A673 (cell line): ENCODE measurements around the gene KLHL35. TPM values are rescaled to one million over a fixed set of nuclear protein-coding genes. Genes with fewer than 3 reads are reported as not detected.

ENCODE experiments used
- Bru-seq: library from RNA; stranded (reverse); fragments of 400-500 nt; gene quantifications from one replicate; lab custom pipeline; 2021; lab: Mats Ljungman, UMichigan
- BruChase-seq, 2 experiments: library from RNA; stranded (reverse); fragments of 400-500 nt; gene quantifications; one replicate each; lab custom pipeline; 2021; lab: Mats Ljungman, UMichigan
- BruUV-seq: library from RNA; stranded (reverse); fragments of 400-500 nt; replicated peaks from 2 replicates; lab custom pipeline; 2021; lab: Mats Ljungman, UMichigan
- CTCF ChIA-PET: fragments of 300-600 bp; sonication (Branson Sonifier 250); formaldehyde crosslinking; loops from one replicate; lab custom pipeline; 2022; ENCODE audit warnings: antibody characterized with exemption; lab: Charles Lee
- POLR2A ChIA-PET: fragments of 300-600 bp; sonication (Branson Sonifier 250); formaldehyde crosslinking; loops from one replicate; lab custom pipeline; 2022; ENCODE audit warnings: antibody characterized with exemption; ENCODE audit not compliant: low non-redundant PET; lab: Charles Lee
- DNase-seq: peaks from one replicate; pipeline ENCODE4 v3.0.0-alpha.2; 2015; ENCODE audit warnings: low spot score
- H3K27ac ChIP-seq: fragments of 200-600 bp; sonication (generic); 2 replicates; pipeline ENCODE4 v1.5.1; 2016; ENCODE audit warnings: mixed run types, low read depth, mild to moderate bottlenecking, mixed read lengths, antibody characterized with exemption, low read length; ENCODE audit not compliant: poor library complexity, severe bottlenecking
- H3K27me3 ChIP-seq: fragments of 200-600 bp; sonication (generic); replicated peaks from 2 replicates; pipeline ENCODE4 v1.6.1; 2017; ENCODE audit warnings: mixed run types, low read depth, mild to moderate bottlenecking, mixed read lengths, antibody characterized with exemption, low read length; ENCODE audit not compliant: insufficient read depth, poor library complexity
- H3K36me3 ChIP-seq: fragments of 200-600 bp; sonication (generic); 2 replicates; pipeline ENCODE4 v1.6.1; 2016; ENCODE audit warnings: mixed run types, mild to moderate bottlenecking, mixed read lengths, antibody characterized with exemption, low read length; ENCODE audit not compliant: insufficient read depth, poor library complexity, severe bottlenecking
- H3K4me1 ChIP-seq: fragments of 200-600 bp; sonication (generic); 2 replicates; pipeline ENCODE4 v1.6.1; 2017; ENCODE audit warnings: mixed run types, mild to moderate bottlenecking, mixed read lengths, antibody characterized with exemption, low read length; ENCODE audit not compliant: insufficient read depth, poor library complexity, severe bottlenecking
- H3K4me3 ChIP-seq: fragments of 200-600 bp; sonication (generic); 2 replicates; pipeline ENCODE4 v1.5.1; 2016; ENCODE audit warnings: low read depth, mixed run types, mild to moderate bottlenecking, mixed read lengths, low read length; ENCODE audit not compliant: poor library complexity, severe bottlenecking
- H3K9me3 ChIP-seq: fragments of 200-600 bp; sonication (generic); 2 replicates; pipeline ENCODE4 v1.6.1; 2016; ENCODE audit warnings: mixed run types, low read depth, mild to moderate bottlenecking, mixed read lengths, antibody characterized with exemption, low read length; ENCODE audit not compliant: poor library complexity, severe bottlenecking
- EZH2 ChIP-seq: fragments of 200-600 bp; sonication (generic); IDR thresholded peaks from 2 replicates; pipeline ENCODE4 v1.6.1; 2017; ENCODE audit warnings: borderline replicate concordance, low read depth, mild to moderate bottlenecking, mixed read lengths, antibody characterized with exemption, low read length; ENCODE audit not compliant: poor library complexity, severe bottlenecking
- intact Hi-C: fragments of 100-400 bp; cut with micrococcal nuclease; formaldehyde crosslinking; loops from one replicate; pipeline ENCODE4 v1.10.0; 2022; ENCODE audit not compliant: unreplicated experiment
- long read RNA-seq: library from polyadenylated mRNA; stranded (forward); transcript quantifications from one replicate; pipeline ENCODE4 v2.0.0, GENCODE V29; 2022
- total RNA-seq: library from RNA; stranded (reverse); gene quantifications from 2 replicates; pipeline ENCODE4 v1.2.3, GENCODE V29; 2021
- TF ChIP-seq, protein P1 (sequence below): fragments of 300-800, 200-600 bp; sonication (generic); conservative IDR thresholded peaks from 2 replicates; pipeline ENCODE4 v1.5.1; 2017; ENCODE audit warnings: low read depth, mild to moderate bottlenecking, antibody characterized with exemption, low read length, moderate library complexity, mixed read lengths

The KLHL35 gene, protein sequence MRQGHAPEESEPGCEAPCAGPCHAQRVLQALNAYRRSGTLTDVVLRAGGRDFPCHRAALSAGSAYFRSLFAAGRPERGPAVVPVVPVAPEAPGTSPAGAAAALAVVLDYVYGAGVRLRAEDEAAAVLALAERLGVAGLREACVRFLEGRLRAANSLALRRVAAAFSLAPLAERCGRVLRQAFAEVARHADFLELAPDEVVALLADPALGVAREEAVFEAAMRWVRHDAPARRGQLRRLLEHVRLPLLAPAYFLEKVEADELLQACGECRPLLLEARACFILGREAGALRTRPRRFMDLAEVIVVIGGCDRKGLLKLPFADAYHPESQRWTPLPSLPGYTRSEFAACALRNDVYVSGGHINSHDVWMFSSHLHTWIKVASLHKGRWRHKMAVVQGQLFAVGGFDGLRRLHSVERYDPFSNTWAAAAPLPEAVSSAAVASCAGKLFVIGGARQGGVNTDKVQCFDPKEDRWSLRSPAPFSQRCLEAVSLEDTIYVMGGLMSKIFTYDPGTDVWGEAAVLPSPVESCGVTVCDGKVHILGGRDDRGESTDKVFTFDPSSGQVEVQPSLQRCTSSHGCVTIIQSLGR
- total RNA-seq = 0.88 and 1.1 TPM in 2 replicates
- percentile 27 among the genes with signal in this experiment for Bru-seq, nascent RNA
- percentile 26 among the genes with signal in this experiment for BruChase-seq, experiment 1, labeled RNA remaining after a 2-hour chase
- BruChase-seq, experiment 2, labeled RNA remaining after a 6-hour chase = percentile 32 among the genes with signal in this experiment
- long read RNA-seq, partial matches to known transcripts = 0 of 1 reads
- long read RNA-seq, other reads (novel, unspliced or antisense) = 0 of 1 reads

DNA sequence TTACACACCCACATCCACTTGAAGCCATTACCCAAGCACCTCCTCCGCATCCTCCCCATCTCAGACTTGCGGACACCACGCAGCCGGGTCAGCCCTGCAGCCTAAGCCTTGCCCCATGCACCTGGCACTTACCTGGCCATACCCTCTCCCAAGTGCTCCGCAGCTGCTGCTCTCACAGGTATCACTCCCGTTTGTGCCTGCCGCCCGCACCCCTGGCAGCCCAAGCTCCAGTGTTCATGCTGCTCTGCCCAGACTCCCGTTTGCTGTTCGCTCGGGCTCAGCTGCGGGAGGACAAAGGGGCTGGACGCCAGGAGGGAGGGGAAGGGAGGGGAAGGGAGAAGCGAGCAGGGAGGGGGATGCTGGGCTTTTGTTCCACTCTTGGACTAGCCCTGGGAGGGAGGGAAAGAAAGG lies at the start of gene KLHL35:
Gene KLHL35, minus strand, starts transcription at position 293 of the 411 bp plus-strand sequence. CDS start 2,574 bp downstream, outside the sequence.
- Histone ChIP-seq H3K9me3 (peaks cover 6% of the 10 kb centered on the region), H3K4me3 (no peak within 1 kb of the TSS), H3K36me3 (no peaks in the 10 kb centered on the region), H3K27ac (no peak within 1 kb of the TSS), H3K4me1 (peaks cover 12% of the 10 kb centered on the region), H3K27me3 (peaks cover 44% of the 10 kb centered on the region)
- DNase-seq = no peak
- ChIA-PET POLR2A (interaction anchor here (0.7 kb wide), 1 partner anchor 32 kb away, joined by 15 read pairs; no protein-coding TSS in a partner anchor), CTCF (no interaction called here)
- intact Hi-C loops = no loop called here
- no TSS peak for BruUV-seq
- TF ChIP-seq, protein P1, sequence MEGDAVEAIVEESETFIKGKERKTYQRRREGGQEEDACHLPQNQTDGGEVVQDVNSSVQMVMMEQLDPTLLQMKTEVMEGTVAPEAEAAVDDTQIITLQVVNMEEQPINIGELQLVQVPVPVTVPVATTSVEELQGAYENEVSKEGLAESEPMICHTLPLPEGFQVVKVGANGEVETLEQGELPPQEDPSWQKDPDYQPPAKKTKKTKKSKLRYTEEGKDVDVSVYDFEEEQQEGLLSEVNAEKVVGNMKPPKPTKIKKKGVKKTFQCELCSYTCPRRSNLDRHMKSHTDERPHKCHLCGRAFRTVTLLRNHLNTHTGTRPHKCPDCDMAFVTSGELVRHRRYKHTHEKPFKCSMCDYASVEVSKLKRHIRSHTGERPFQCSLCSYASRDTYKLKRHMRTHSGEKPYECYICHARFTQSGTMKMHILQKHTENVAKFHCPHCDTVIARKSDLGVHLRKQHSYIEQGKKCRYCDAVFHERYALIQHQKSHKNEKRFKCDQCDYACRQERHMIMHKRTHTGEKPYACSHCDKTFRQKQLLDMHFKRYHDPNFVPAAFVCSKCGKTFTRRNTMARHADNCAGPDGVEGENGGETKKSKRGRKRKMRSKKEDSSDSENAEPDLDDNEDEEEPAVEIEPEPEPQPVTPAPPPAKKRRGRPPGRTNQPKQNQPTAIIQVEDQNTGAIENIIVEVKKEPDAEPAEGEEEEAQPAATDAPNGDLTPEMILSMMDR = no peak
- no peak for TF ChIP-seq EZH2

DNA sequence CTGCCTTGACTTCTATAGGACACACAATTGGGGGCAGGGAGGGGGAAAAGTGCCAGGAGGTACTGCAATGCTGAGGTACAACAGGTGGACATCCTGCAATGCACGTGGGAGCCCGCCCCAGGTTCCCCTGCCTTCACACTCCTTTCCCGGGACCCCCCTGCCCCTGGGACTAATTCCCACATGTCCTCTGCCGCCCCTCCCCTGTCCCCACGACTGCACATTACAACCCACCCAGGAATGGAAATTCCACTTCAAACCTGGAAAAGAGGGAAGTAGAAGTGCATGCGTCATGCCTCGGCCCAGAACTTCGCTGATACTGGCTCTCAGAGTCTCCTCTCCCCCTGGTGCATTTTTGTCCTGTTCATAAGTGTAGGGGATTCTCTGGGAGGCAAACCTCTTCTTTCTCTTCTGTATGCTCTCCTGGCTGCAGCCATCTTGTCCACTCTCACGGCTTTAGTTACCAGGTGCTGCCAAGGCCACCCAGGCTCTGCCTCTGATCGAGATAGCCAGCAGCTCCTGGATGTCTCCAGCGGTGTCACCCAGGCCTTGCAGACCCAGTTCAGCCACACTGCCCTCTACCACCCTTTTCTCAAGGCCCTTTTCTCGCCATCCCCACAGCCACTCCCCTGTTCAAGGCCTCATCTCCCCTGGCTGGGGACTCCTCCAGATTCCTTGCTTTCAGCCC lies 49.1 kb upstream of the KLHL35 start:
- ChIA-PET POLR2A (interaction anchor here (0.6 kb wide), 1 partner anchor 94 kb away, joined by 3 read pairs; no protein-coding TSS in a partner anchor), CTCF (no interaction called here)
- no peak for DNase-seq
- Histone ChIP-seq H3K27ac (no peak overlapping the region), H3K4me3 (no peak overlapping the region), H3K27me3 (no peaks in the 10 kb centered on the region), H3K9me3 (no peaks in the 10 kb centered on the region), H3K4me1 (no peaks in the 10 kb centered on the region), H3K36me3 (no peaks in the 10 kb centered on the region)
- intact Hi-C loops = no loop called here
- no peak for TF ChIP-seq EZH2
- TF ChIP-seq, protein P1 = no peak
- BruUV-seq = no TSS peak
